Large intestine (tissue), 12 donors: ENCODE measurements around the gene HOXA5. TPM values are rescaled to one million over a fixed set of nuclear protein-coding genes. Genes with fewer than 3 reads are reported as not detected.

Source experiments
- DNase-seq, 2 donors: peaks; one replicate each; pipeline versions ENCODE4 v3.0.0 to v3.0.0-alpha.2; 2013
- H3K27ac ChIP-seq: one replicate; pipeline ENCODE4 v1.5.1; 2013; ENCODE audit warnings: low read length
- H3K27me3 ChIP-seq: 2 replicates; pipeline ENCODE4 v1.6.1; 2013; ENCODE audit warnings: low read length; ENCODE audit not compliant: control insufficient read depth, insufficient read depth
- H3K36me3 ChIP-seq: 2 replicates; pipeline ENCODE4 v1.6.1; 2013; ENCODE audit warnings: low read length; ENCODE audit not compliant: control insufficient read depth, insufficient read depth
- H3K4me1 ChIP-seq: one replicate; pipeline ENCODE4 v1.6.1; 2013; ENCODE audit warnings: low read length; ENCODE audit not compliant: control insufficient read depth, insufficient read depth
- H3K4me3 ChIP-seq: one replicate; pipeline ENCODE4 v1.5.1; 2013; ENCODE audit warnings: low read length
- H3K9me3 ChIP-seq: one replicate; pipeline ENCODE4 v1.6.1; 2013; ENCODE audit warnings: mild to moderate bottlenecking, low read depth, low read length, moderate library complexity; ENCODE audit not compliant: control insufficient read depth
- WGBS: methylation state at CpG from one replicate; pipeline ENCODE4 v1.1.5; 2013; ENCODE audit warnings: low lambda C conversion rate; ENCODE audit not compliant: insufficient coverage; 5-methylcytosine and 5-hydroxymethylcytosine counted together
- long read RNA-seq, 11 donors: transcript quantifications; one replicate each; lab custom pipeline, GENCODE V29; 2026
- polyA plus RNA-seq: library from polyadenylated mRNA; unstranded; fragments of 120-200 nt; gene quantifications from one replicate; pipeline ENCODE4 v1.2.1, GENCODE V29; 2013

Gene HOXA5
- polyA plus RNA-seq, result 30.3 TPM
- long read RNA-seq, donor 1, result 0 reads
- long read RNA-seq, donor 2, transcript HOXA5-201 (2 exons, 1,657 nt), result major isoform, 6 of 6 reads
- long read RNA-seq, donor 2, partial matches to known transcripts, result 0 of 6 reads
- long read RNA-seq, donor 2, other reads (novel, unspliced or antisense), result 0 of 6 reads
- long read RNA-seq, donor 3, partial matches to known transcripts, result 0 of 4 reads
- long read RNA-seq, donor 3, other reads (novel, unspliced or antisense), result 0 of 4 reads
- long read RNA-seq, donor 4, partial matches to known transcripts, result 0 of 1 reads
- long read RNA-seq, donor 4, other reads (novel, unspliced or antisense), result 0 of 1 reads
- long read RNA-seq, donor 5, transcript HOXA5-201 (2 exons, 1,657 nt), result major isoform, 8 of 8 reads
- long read RNA-seq, donor 5, partial matches to known transcripts, result 0 of 8 reads
- long read RNA-seq, donor 5, other reads (novel, unspliced or antisense), result 0 of 8 reads
- long read RNA-seq, donor 6, transcript HOXA5-201 (2 exons, 1,657 nt), result major isoform, 7 of 7 reads
- long read RNA-seq, donor 6, partial matches to known transcripts, result 0 of 7 reads
- long read RNA-seq, donor 6, other reads (novel, unspliced or antisense), result 0 of 7 reads
- long read RNA-seq, donor 7, partial matches to known transcripts, result 0 of 4 reads
- long read RNA-seq, donor 7, other reads (novel, unspliced or antisense), result 0 of 4 reads
- long read RNA-seq, donor 8, transcript HOXA5-201 (2 exons, 1,657 nt), result major isoform, 12 of 12 reads
- long read RNA-seq, donor 8, partial matches to known transcripts, result 0 of 12 reads
- long read RNA-seq, donor 8, other reads (novel, unspliced or antisense), result 0 of 12 reads
- long read RNA-seq, donor 9, transcript HOXA5-201 (2 exons, 1,657 nt), result major isoform, 17 of 17 reads
- long read RNA-seq, donor 9, partial matches to known transcripts, result 0 of 17 reads
- long read RNA-seq, donor 9, other reads (novel, unspliced or antisense), result 0 of 17 reads
- long read RNA-seq, donor 10, partial matches to known transcripts, result 0 of 3 reads
- long read RNA-seq, donor 10, other reads (novel, unspliced or antisense), result 0 of 3 reads
- long read RNA-seq, donor 11, transcript HOXA5-201 (2 exons, 1,657 nt), result major isoform, 5 of 5 reads
- long read RNA-seq, donor 11, partial matches to known transcripts, result 0 of 5 reads
- long read RNA-seq, donor 11, other reads (novel, unspliced or antisense), result 0 of 5 reads

- peak; percentile 91 to 92 for DNase-seq
- Histone ChIP-seq H3K27ac (peak within 1 kb of the TSS; percentile 72), H3K9me3 (peaks cover 17% of the 10 kb centered on the region), H3K36me3 (peaks cover 12% of the 10 kb centered on the region), H3K4me1 (peaks cover 32% of the 10 kb centered on the region), H3K27me3 (peaks cover 44% of the 10 kb centered on the region), H3K4me3 (peak within 1 kb of the TSS; percentile 71)
- WGBS, result no CpG with 5 or more reads among the region's 86 CpGs
These were observed at the start of gene HOXA5 for GRCh38 chr7:27143023-27143949. Gene HOXA5 (minus strand): TSS chr7:27143681. CDS start chr7:27143607, 74 bp downstream.

DNA sequence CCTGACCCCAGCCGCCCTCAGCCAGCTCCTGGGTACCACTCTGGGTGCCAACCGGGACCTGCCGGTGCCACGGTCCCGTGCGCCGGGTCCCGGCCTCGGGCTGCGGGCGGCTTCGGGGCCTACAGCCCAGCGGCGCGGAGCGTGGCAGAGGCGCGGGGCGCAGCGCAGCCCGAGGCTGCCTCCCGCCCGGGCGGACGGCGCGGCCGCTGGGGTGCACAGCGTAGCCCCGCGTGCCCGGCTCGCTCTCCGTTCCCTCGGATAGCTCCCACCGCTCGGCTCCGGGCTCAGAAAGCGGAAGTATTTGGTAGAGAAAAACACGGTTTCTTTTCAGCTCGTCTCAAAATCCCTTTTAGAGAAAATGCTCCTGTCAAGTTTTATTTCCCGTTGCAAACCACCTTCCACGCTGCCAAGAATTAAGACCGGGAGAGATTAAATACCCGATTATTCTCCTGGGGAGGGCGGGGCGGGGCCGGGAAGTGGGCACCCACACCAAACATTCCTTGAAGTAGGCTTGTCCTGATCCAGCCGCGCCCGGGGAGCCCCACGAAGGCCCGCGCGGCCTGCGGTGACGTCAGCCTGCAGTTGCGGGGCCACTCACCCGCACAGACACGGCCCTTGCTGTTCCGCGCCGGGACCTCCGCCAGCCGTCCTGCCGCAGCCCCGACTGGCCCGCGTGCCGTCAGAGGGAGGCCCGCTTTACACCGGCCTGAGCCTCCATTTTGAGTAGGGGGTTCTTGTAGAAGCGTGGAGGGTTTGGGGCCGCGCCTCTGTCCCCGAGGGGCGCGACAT, 49.3 kb upstream of the HOXA5 start:
- no CpG with 5 or more reads among the region's 78 CpGs for WGBS
- Histone ChIP-seq H3K27me3 (peaks cover 93% of the 10 kb centered on the region), H3K9me3 (peaks cover 26% of the 10 kb centered on the region), H3K4me1 (peaks cover 6% of the 10 kb centered on the region), H3K27ac (no peak overlapping the region), H3K4me3 (no peak overlapping the region), H3K36me3 (no peaks in the 10 kb centered on the region)
- no peak for DNase-seq

GRCh38 chr7:27191833-27192545, 48.5 kb upstream of the HOXA5 start:
- DNase-seq, result no peak
- Histone ChIP-seq H3K4me3 (no peak overlapping the region), H3K4me1 (peaks cover 6% of the 10 kb centered on the region), H3K36me3 (no peaks in the 10 kb centered on the region), H3K9me3 (peaks cover 28% of the 10 kb centered on the region), H3K27me3 (peaks cover 93% of the 10 kb centered on the region), H3K27ac (no peak overlapping the region)
- WGBS, result no CpG with 5 or more reads among the region's 42 CpGs

- peaks cover 28% of the 10 kb centered on the region for H3K9me3 ChIP-seq
- peaks cover 99% of the 10 kb centered on the region for H3K27me3 ChIP-seq
- peaks cover 6% of the 10 kb centered on the region for H3K4me1 ChIP-seq
- H3K36me3 ChIP-seq, result no peaks in the 10 kb centered on the region
- WGBS, result no CpG with 5 or more reads among the region's 15 CpGs
- no peak overlapping the region for H3K4me3 ChIP-seq
- no peak for DNase-seq
- H3K27ac ChIP-seq, result no peak overlapping the region
These were observed 47.8 kb upstream of the HOXA5 start for GRCh38 chr7:27191161-27191731.

- peaks cover 6% of the 10 kb centered on the region for H3K4me1 ChIP-seq
- no peak overlapping the region for H3K4me3 ChIP-seq
- H3K27ac ChIP-seq, result no peak overlapping the region
- H3K36me3 ChIP-seq, result no peaks in the 10 kb centered on the region
- peaks cover 100% of the 10 kb centered on the region for H3K27me3 ChIP-seq
- no peak for DNase-seq
- H3K9me3 ChIP-seq, result peaks cover 33% of the 10 kb centered on the region
- WGBS, result no CpG with 5 or more reads among the region's 7 CpGs
These were observed 46.7 kb upstream of the HOXA5 start for GRCh38 chr7:27189997-27190748.

DNA sequence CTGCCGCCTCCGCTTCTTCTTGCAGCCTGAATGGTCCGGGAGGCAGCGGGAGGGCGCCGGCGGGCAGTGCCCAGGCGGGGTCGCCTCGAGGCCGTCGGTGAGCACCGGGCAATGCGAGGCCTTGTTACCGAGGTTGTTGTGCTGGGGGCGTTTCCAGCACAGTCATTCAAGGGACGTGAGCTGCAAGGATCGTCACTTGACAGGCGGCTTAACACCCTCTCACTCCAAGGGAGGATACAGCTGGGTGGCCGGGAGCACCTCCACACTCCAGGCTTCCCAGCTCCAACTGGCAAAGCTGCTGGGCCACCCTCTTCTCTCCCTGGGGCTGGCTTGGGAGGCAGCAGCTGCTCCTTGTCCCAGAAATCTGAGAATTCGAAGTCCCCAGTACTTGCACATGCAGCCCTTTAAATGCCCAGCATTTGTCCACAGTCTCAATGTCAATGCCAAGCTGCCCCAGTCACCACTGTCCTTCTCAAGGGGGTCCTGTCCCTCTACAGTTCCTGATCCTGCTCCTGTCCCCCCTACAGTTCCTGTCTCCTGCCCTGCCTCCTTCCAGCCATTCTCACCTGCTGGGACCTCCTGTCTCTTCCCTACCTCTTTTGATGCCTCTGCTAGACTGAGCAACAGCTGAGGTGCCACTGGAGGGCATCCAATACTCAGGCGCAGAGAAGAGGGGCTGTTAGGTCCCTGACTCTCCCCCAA, 46.0 kb upstream of the HOXA5 start:
- H3K27me3 ChIP-seq, result peaks cover 100% of the 10 kb centered on the region
- no CpG with 5 or more reads among the region's 22 CpGs for WGBS

DNA sequence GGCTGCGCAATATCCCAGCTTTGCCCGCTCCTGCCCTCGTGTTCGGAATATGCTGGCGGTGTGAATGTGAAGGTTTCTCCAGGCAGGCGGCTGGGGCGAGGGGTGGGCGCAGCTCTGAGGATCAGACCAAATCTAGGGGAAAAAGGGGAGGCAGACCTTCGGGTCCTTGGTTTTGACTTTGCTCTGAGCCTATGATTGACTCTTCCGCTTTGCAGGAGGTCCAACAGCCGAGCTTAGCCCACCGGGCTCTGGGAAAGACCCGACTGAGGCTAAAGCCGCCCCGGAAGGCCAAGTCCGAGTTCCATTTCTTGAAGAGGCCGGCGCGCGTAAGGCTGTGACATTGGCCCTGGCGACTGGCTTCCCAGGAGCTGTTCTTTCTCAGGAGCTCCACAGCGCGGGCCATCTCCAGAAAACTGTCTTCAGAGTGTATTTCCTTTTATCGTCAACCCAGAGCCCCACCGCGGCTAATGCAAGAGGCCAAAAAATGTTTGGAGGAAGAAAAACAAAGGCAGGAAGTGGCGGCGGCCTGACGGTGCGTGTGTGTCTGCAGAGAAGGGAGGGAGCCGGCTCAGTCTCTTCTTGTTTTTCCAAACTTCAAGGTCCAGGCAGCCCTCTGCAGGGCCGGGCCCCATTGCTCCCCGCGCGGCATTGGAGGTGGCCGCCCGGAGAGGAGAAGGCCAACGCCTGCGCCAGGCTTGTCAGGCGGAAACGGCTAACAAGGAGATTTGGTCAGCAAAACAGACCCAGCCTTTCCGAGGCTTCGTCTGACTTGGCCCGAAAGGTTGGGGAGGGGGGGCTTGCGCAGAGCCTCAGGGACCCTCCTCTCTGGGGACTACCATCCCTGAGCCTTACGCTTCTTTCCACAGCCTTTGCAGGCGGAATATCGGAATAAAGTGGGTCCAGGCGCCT, 45.2 kb upstream of the HOXA5 start:
- H3K4me3 ChIP-seq, result no peak overlapping the region
- no peaks in the 10 kb centered on the region for H3K36me3 ChIP-seq
- DNase-seq, result no peak
- H3K27me3 ChIP-seq, result peaks cover 99% of the 10 kb centered on the region
- no CpG with 5 or more reads among the region's 49 CpGs for WGBS
- H3K9me3 ChIP-seq, result peaks cover 39% of the 10 kb centered on the region
- peaks cover 13% of the 10 kb centered on the region for H3K4me1 ChIP-seq
- no peak overlapping the region for H3K27ac ChIP-seq

More for the DNA sequence above, 46.0 kb upstream of the HOXA5 start:
- Histone ChIP-seq H3K4me1 (peaks cover 9% of the 10 kb centered on the region), H3K36me3 (no peaks in the 10 kb centered on the region), H3K4me3 (no peak overlapping the region), H3K27ac (no peak overlapping the region), H3K9me3 (peaks cover 39% of the 10 kb centered on the region)
- no peak for DNase-seq
